SK-N-MC (cell line): ENCODE results near the gene TASP1.
"Not testable (repeated sequence)": the region's sequence is repeated elsewhere in the genome, so short reads cannot be mapped to it uniquely, and the experiment has no call there.

Experiments
- EZH2 ChIP-seq: fragments of 200-600 bp; sonication (generic); IDR thresholded peaks from one replicate; pipeline ENCODE4 v1.6.1; 2017; ENCODE audit warnings: antibody characterized with exemption
- POLR2AphosphoS5 ChIP-seq: IDR thresholded peaks from 2 replicates; pipeline ENCODE4 v1.6.1; 2012; ENCODE audit warnings: mild to moderate bottlenecking, low read depth, low read length, borderline replicate concordance

GRCh38 chr20:13616713-13617112 is 22.0 kb downstream of the TASP1 start:
- not testable (repeated sequence) for TF ChIP-seq POLR2AphosphoS5, EZH2
